Breast epithelium (tissue), 4 donors: Measurements from ENCODE around the gene MREG. TPM values are rescaled to one million over a fixed set of nuclear protein-coding genes. Genes with fewer than 3 reads are reported as not detected.
"Not testable (repeated sequence)": the region's sequence is repeated elsewhere in the genome, so short reads cannot be mapped to it uniquely, and the experiment has no call there.

Experiments
- DNase-seq, 2 donors: peaks; one replicate each; pipeline ENCODE4 v3.0.0-alpha.2; 2019; ENCODE audit warnings: low spot score in 2 of 2
- H3K27ac ChIP-seq, 2 donors: fragments of 200-600 bp; sonication (generic) in 1 of 2; one replicate each; pipeline ENCODE4 v1.5.1; 2016 to 2019; ENCODE audit warnings: mild to moderate bottlenecking in 1 of 2
- H3K27me3 ChIP-seq, 2 donors: fragments of 200-600 bp; sonication (generic) in 1 of 2; one replicate each; pipeline versions ENCODE4 v1.5.1 to v1.6.0; 2017 to 2019; ENCODE audit warnings: control low read depth in 1 of 2, mild to moderate bottlenecking in 1 of 2
- H3K36me3 ChIP-seq: fragments of 200-600 bp; one replicate; pipeline ENCODE4 v1.5.1; 2019
- H3K4me1 ChIP-seq, 2 donors: fragments of 200-600 bp; sonication (generic); one replicate each; pipeline ENCODE4 v1.5.1; 2016 to 2019; ENCODE audit warnings: control low read depth in 1 of 2
- H3K4me3 ChIP-seq, 3 donors: fragments of 200-600 bp; sonication (generic); 1 replicate in 2 of 3; 2 replicates in 1 of 3; pipeline ENCODE4 v1.5.1; 2016 to 2019; ENCODE audit warnings: mild to moderate bottlenecking in 3 of 3, moderate library complexity in 2 of 3
- H3K9me3 ChIP-seq, 2 donors: fragments of 200-600 bp; sonication (generic) in 1 of 2; one replicate each; pipeline ENCODE4 v1.5.1; 2016 to 2019; ENCODE audit warnings: control low read depth in 1 of 2
- POLR2A ChIP-seq: fragments of 450-650 bp; IDR thresholded peaks from one replicate; pipeline ENCODE4 v1.6.1; 2016; ENCODE audit warnings: antibody characterized with exemption, mild to moderate bottlenecking, moderate library complexity
- POLR2AphosphoS5 ChIP-seq, 3 donors: sonication (generic); formaldehyde crosslinking; IDR thresholded peaks; one replicate each; pipeline ENCODE4 v1.6.1; 2017; ENCODE audit warnings: antibody characterized with exemption in 3 of 3
- intact Hi-C: fragments of 100-400 bp; cut with DNase I; formaldehyde crosslinking; loops from one replicate; pipeline ENCODE4 v1.15.1; 2023; ENCODE audit warnings: low total_unique reads
- total RNA-seq, 3 donors: library from RNA; depleted of rRNA; stranded (reverse); fragments of >200 nt; gene quantifications; one replicate each; pipeline ENCODE4 v1.1.0, GENCODE V29; 2016
- TF ChIP-seq, protein P1 (sequence below), 3 donors: fragments of 450-650 bp; IDR thresholded peaks; one replicate each; pipeline ENCODE4 v1.5.1; 2016 to 2017; ENCODE audit warnings: antibody characterized with exemption in 3 of 3, mild to moderate bottlenecking in 3 of 3, moderate library complexity in 3 of 3

The MREG gene
- total RNA-seq, 3 donors from 2014 or later, result 3.8 to 30.1 (median 16.1) TPM

DNA sequence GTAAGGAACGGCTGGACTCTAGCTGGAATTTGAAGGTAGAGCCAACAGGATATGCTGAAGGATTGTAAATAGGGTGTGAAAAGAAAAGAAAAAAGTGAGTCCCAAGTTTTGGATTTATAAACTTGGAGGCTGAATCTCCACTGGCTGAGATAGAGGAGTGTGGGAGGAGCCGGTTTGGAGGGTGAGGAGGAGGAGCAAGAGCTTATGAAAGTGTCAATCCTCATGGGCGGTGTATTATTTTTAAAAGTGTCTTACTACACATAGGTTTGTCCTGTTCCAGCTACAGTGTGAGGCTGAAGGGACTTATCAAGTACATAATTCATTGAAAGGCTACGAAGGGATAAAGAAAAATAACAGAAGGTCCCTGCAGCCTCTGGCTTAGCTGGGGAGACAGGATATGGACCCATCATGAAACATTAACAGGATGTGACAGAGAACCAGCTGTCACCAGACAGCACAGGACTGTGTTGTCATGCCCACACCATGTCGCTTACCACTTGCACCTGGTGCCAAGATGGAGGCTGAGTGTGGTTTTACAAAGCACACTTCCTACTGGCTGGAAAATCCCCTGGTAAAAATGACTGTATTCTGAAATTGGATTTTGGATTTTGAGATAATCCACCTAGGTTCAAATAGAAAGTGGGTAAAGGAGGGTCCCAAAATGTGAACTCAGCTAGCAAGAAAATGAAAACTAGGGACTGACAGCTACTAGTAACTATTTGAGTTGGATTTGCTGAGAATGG, 2.5 kb upstream of the MREG start:
- Histone ChIP-seq H3K27me3 (no peaks in the 10 kb centered on the region), H3K27ac (no peak overlapping the region), H3K4me3 (no peak overlapping the region), H3K9me3 (no peaks in the 10 kb centered on the region), H3K36me3 (no peaks in the 10 kb centered on the region), H3K4me1 (no peaks in the 10 kb centered on the region)
- TF ChIP-seq, protein P1, sequence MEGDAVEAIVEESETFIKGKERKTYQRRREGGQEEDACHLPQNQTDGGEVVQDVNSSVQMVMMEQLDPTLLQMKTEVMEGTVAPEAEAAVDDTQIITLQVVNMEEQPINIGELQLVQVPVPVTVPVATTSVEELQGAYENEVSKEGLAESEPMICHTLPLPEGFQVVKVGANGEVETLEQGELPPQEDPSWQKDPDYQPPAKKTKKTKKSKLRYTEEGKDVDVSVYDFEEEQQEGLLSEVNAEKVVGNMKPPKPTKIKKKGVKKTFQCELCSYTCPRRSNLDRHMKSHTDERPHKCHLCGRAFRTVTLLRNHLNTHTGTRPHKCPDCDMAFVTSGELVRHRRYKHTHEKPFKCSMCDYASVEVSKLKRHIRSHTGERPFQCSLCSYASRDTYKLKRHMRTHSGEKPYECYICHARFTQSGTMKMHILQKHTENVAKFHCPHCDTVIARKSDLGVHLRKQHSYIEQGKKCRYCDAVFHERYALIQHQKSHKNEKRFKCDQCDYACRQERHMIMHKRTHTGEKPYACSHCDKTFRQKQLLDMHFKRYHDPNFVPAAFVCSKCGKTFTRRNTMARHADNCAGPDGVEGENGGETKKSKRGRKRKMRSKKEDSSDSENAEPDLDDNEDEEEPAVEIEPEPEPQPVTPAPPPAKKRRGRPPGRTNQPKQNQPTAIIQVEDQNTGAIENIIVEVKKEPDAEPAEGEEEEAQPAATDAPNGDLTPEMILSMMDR (IDR thresholded peaks at IDR 0.05), result no peak
- TF ChIP-seq POLR2A, result no peak
- no peak for TF ChIP-seq POLR2AphosphoS5 (IDR thresholded peaks at IDR 0.05)
- DNase-seq, result no peak
- intact Hi-C loops, result no loop called here

DNA sequence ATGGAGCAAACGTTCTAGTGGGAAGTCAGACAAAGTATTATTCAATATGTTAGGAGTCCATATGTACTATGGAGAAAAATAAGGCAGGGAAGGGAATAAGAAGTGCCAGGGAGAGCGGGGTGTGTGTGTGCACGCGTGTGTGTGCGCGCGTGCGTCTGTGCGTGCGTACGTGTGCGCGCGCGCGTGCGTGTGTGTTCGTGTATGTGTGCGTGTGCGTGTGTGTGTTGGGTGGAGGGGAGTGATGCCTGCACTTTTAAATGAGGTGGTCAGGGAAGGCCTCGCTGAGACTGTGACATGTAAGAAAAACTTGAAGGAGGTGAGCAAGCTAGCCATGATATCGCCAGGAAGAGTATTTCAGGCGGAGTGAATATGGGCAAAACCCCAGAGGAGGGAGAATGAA, 1.6 kb upstream of the MREG start:
- H3K4me1 ChIP-seq, result no peaks in the 10 kb centered on the region
- H3K27ac ChIP-seq, result no peak overlapping the region
- H3K27me3 ChIP-seq, result no peaks in the 10 kb centered on the region
- DNase-seq, result no peak
- no peaks in the 10 kb centered on the region for H3K9me3 ChIP-seq
- TF ChIP-seq POLR2A, result no peak
- TF ChIP-seq POLR2AphosphoS5 (IDR thresholded peaks at IDR 0.05), result no peak
- TF ChIP-seq, protein P1 (IDR thresholded peaks at IDR 0.05), result no peak
- no peak overlapping the region for H3K4me3 ChIP-seq
- no peaks in the 10 kb centered on the region for H3K36me3 ChIP-seq
- intact Hi-C loops, result no loop called here

DNA sequence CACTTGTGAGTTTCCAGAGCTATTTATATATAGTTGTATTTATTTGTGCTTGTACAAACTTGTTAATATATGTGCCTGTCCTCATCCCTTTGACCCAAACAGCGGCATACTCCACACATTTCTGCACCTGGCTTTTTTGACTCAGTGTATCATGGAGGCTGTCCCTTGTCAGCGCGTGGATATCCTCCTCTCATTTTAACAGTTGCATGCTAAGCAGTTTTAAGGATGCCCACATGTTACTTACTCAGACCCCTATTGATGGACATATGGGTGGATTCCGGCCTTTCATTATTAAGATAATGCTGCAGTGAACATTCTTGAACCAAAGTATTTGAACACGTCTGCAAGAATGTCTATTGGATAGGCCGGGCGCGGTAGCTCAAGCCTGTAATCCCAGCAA, 655 bp upstream of the MREG start:
- TF ChIP-seq POLR2AphosphoS5 (IDR thresholded peaks at IDR 0.05) (no peak), POLR2A (no peak)
- TF ChIP-seq, protein P1 (IDR thresholded peaks at IDR 0.05), result no peak
- H3K4me3 ChIP-seq, result peak overlapping the region in 2 of 3 donors; percentile 75 to 95
- no peak for DNase-seq
- no peaks in the 10 kb centered on the region for H3K36me3 ChIP-seq
- no peaks in the 10 kb centered on the region for H3K27me3 ChIP-seq
- intact Hi-C loops, result no loop called here
- peak overlapping the region in 1 of 2 donors; percentile 92 for H3K27ac ChIP-seq
- no peaks in the 10 kb centered on the region for H3K4me1 ChIP-seq
- no peaks in the 10 kb centered on the region for H3K9me3 ChIP-seq

DNA sequence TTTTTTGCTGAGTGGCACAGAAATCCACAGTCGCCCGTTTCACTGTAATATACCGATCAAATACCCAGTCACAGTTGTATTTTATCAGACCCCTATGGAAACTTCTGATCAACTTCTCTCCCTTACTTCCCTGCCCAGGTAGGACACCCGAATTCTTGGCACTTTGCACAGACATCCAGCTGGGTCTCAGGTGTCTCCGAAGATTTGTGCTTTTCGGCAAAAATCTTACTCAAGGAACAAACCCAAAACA, 596 bp downstream of the MREG start:
- intact Hi-C loops, result no loop called here
- no peak for DNase-seq
- Histone ChIP-seq H3K27ac (peak overlapping the region; percentile 92 to 97), H3K36me3 (no peaks in the 10 kb centered on the region), H3K4me3 (peak overlapping the region; percentile 62 to 95 (median 75)), H3K4me1 (no peaks in the 10 kb centered on the region), H3K9me3 (no peaks in the 10 kb centered on the region), H3K27me3 (no peaks in the 10 kb centered on the region)
- TF ChIP-seq POLR2AphosphoS5 (IDR thresholded peaks at IDR 0.05), result no peak
- TF ChIP-seq, protein P1 (IDR thresholded peaks at IDR 0.05), result no peak
- no peak for TF ChIP-seq POLR2A

DNA sequence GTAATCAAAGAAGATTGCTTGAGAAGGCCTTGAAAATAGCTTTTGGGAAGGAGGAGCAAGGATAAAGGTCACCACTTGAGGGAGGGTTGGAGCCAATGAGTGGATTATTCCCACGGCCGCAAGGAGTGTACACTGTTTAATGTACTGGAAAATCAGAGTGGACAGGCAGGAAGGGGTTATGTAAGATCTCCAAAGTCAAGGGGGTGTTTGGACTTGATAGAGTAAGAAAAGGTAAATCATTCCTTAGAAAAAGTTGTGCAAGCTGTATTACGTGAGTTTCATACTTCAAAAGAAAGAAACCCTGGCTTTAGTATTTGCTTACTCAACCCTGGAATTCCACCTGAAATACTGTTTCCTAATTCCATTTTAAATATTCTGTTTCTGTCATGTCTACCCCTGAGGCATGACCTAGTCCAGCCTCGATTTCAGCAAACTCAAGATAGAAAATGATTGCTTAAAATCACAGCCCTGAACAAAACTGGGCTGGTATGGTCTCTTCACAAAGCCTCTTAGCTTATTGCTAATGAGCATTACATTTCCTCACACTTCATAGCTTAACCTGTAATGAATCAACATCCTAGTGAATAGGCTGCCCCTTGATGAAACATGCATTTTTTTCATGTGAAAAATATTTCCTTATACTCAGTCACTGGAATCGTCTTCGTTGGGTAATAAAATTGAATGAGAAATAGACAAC, 1.1 kb downstream of the MREG start:
- no peaks in the 10 kb centered on the region for H3K9me3 ChIP-seq
- no peak for DNase-seq
- no peak for TF ChIP-seq POLR2A
- TF ChIP-seq, protein P1 (IDR thresholded peaks at IDR 0.05), result peak in 1 of 3 donors; percentile 47
- peak overlapping the region in 2 of 3 donors; percentile 75 to 95 for H3K4me3 ChIP-seq
- H3K27me3 ChIP-seq, result no peaks in the 10 kb centered on the region
- no peaks in the 10 kb centered on the region for H3K4me1 ChIP-seq
- peak overlapping the region; percentile 92 to 97 for H3K27ac ChIP-seq
- H3K36me3 ChIP-seq, result no peaks in the 10 kb centered on the region
- intact Hi-C loops, result no loop called here

DNA sequence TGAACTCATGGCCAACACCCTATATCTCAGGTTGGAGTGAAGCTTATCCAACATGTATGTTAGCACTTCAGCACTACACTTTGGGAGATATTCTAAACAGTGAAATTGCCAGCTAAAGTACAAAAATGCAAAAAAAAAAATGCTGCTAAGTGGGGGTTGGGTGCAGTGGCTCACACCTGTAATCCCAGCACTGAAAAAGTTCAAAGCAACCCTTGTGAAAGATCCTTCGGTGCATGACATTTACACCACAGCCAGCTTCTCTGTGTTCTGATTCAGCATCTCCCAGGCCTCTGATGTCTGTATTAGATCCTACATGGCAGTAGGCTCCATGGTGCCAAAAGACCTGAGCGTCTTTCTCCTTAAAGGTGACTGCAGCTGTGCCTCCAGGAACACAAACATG, 4.1 kb downstream of the MREG start:
- DNase-seq, H3K4me3 ChIP-seq, H3K9me3 ChIP-seq, H3K27me3 ChIP-seq, intact Hi-C loops, H3K36me3 ChIP-seq: not testable (repeated sequence)
- Histone ChIP-seq H3K4me1 (peaks cover 0 to 11% of the 10 kb centered on the region in 2 donors), H3K27ac (peak overlapping the region in 1 of 2 donors; percentile 68)
